GM19452 (cell line): ENCODE results near the gene PRX.
A peak's percentile ranks its signal among the peaks of the same experiment; 100 is the strongest.
"Not testable (repeated sequence)": the region's sequence is repeated elsewhere in the genome, so short reads cannot be mapped to it uniquely, and the experiment has no call there.

Experiments used
- ATAC-seq: cut with Tn5 transposase; IDR thresholded peaks from one replicate; pipeline ENCODE4 v1.9.1; 2021; ENCODE audit not compliant: unreplicated experiment

PRX gene

DNA sequence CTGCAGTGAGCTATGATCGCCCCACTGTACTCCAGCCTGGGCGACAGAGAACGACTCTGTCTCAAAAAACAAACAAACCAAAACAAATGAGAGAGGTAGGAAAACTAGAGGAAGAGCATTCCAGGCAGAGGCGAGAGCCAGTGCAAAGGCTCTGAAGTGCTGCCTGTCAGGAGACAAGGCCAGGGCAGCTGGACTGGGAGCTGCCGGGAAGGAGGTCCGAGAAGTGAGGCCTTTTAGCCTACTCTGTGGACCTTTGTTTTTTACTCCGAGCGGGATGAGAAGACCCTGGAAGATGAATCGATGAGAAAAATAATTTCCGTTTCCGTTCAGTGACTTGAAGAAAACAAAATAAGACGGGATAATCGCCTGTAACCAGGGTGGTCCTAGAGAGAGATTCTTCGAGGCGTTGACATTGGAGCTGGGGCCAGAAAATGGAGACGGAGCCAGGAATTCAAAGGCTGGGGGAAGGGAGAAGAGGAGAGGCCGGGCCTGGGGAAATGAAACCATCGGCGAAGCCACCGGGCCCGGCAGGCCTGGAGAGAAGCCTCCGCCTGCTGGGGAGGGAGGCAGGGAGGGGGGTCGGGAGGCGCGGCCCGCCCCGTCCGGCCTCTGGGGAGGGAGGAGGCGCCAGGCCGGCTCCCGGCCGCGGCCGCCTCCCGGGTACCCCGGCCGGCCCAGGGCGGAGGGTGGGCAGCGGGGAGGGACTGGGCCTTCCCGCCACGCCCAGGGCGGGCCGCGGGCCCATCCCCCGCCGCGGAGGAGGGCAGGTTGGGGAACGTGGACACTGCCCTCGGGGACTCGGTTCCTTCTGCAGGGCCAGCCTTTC is 20.4 kb upstream of the PRX start:
- ATAC-seq, result peak; percentile 56

DNA sequence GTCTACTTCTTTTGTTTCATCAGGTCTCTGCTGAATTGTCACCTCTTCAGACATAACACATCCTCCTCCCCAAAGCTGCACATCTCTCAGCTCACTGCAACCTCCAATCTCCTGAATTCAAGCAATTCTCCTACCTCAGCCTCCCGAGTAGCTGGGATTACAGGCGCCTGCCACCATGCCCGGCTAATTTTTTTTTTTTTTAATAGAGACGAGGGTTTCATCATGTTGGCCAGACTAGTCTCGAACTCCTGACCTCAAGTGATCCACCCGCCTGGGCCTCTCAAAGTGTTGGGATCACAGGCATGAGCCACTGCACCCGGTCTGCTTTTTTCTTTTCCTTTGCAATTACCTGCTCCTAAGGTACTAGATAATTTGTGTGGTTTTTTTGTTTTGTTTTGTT is 19.6 kb upstream of the PRX start:
- ATAC-seq, result not testable (repeated sequence)

DNA sequence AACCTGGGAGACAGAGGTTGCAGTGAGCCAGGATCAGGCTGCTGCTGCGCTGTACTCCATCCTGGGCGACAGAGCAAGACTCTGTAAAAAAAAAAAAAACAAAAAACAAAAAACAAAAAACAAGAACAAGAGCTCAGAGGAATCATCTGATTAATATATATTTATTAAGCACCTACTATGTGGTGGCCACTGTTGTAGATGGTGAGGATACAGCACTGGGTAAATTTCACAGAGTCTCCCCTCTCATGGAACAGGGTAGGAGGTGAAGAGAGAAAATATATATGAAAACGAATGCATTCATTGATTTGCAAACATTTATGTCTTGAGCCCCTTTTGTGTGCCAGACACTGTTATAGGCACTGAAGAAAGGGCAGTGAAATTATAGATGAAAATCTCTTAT is 18.5 kb upstream of the PRX start:
- no peak for ATAC-seq

DNA sequence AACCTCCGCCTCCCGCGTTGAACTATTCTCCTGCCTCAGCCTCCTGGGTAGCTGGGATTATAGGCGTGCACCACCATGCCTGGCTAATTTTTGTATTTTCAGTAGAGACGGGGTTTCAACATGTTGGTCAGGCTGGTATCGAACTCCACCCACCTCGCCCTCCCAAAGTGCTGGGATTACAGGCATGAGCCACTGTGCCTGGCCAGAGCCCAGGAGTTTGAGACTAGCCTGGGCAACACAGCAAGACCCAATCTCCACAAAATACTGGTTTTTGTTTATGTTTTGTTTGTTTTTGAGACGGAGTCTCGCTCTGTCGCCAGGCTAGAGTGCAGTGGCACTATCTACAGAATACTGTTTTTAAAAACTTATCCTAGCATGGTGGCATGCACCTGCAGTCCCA is 17.1 kb upstream of the PRX start:
- not testable (repeated sequence) for ATAC-seq

DNA sequence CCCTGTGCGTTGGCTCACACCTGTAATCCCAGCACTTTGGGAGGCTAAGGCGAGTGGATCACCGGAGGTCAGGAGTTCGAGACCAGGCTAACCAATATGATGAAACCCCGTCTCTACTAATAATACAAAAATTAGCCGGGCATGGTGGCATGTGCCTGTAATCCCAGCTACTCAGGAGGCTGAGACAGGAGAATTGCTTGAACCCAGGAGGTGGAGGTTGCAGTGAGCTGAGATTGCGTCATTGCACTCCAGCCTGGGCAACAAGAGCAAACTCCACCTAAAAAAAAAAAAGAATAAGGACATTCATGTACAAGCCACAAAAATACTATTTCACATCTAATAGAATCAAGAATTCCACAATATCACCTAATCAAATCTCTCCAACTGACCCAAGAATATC is 15.0 kb upstream of the PRX start:
- not testable (repeated sequence) for ATAC-seq

DNA sequence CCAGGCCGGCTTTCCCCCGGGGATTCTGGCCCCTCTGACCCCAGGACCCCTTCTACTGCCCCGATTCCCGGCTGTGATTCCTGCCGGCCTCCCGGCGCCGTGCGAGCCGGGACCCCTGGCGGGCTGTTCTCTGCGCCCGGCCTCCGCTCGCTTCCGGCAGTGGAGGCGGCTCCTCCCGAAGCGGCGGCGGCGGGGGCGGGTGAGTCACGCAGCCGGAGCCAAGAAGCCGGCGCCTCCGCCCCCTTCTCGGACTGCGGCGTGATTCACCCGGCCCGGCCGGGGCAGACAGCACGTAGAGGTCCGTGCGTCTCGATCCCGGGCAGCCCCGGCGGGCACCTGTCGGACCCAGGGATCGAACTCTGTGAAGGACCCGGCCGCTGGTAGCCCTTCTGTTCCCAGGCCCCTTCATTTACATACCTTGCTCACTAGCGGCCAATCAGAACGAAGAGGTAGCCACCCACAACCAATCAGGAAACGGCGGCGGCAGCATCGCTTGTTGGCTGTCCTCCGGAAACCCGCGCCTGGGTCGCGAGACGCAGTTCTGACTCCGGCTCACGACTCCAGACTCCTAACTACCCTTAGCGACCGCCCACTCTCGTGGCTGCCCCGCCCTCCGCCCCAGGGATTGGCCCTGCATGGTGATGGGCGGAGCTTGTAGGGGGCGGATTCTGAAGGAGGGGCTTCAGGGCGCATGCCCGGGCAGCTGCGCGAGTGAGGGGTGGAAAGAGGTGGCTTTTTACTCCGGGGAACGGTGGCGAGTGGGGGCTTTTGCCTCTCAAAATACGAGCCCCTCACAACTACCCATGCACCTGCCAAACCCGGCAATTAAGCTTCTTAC is 12.5 kb upstream of the PRX start, which contains the start of gene SERTAD1:
TSS of gene SERTAD1 (minus strand) at position 543 of the 838 bp plus-strand sequence. CDS start 2,446 bp downstream, outside the sequence.
- ATAC-seq, result peak; percentile 85

DNA sequence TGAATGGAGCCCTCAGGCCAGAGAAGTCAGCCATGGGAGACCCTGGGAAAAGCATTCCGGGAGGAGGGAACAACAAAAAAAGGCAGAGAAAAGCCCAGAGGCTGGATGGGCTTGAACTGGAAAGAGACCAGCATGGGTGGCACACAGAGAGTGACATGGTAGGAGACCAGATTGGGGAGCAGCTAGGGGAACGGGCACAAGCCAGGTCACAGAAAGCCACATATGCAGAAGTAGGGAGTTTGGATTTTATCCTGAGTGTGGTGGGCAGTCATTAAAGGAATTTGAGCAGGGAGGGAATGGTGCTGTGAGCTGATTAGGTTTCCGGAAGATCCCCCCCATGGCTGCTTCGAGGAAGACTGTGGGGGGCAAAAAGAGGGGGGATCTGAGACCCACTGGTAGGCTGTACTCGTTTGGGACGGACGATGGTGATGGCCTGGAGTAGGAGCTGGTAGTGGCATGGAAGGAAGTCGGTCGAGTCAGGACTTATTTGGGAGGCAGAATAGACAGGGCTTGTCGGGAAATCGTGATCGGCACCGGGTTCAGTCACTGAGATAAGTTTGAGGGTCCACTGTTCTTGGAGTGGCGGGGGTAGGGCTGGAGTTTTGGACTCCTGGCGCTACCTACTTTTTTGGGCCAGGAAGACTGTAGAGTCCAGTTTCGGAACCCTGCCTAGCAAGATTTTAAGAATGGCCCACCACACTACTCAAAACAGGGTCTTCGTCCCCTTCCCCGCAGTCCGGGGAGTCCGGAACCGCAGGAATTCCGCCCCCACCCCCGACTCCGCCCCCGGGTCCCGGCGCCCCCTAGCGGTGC is 11.7 kb upstream of the PRX start:
- no peak for ATAC-seq

DNA sequence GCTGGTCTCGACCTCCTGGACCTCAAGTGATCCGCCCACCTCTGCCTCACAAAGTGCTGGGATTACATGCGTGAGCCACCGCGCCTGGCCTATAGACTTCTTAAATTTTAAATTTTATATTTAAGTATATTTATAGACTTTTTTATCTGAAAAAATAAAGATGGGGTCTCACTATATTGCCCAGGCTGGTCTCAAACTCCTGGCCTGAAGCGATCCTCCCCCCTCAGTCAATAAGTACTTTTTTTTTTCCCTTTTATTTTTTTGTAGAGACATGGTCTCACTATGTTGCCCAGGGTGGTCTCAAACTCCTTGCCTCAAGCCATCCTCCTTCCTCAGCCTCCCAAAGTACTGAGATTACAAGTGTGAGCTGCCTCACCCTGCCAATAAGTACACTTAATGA is 10.8 kb upstream of the PRX start:
- ATAC-seq, result no peak

DNA sequence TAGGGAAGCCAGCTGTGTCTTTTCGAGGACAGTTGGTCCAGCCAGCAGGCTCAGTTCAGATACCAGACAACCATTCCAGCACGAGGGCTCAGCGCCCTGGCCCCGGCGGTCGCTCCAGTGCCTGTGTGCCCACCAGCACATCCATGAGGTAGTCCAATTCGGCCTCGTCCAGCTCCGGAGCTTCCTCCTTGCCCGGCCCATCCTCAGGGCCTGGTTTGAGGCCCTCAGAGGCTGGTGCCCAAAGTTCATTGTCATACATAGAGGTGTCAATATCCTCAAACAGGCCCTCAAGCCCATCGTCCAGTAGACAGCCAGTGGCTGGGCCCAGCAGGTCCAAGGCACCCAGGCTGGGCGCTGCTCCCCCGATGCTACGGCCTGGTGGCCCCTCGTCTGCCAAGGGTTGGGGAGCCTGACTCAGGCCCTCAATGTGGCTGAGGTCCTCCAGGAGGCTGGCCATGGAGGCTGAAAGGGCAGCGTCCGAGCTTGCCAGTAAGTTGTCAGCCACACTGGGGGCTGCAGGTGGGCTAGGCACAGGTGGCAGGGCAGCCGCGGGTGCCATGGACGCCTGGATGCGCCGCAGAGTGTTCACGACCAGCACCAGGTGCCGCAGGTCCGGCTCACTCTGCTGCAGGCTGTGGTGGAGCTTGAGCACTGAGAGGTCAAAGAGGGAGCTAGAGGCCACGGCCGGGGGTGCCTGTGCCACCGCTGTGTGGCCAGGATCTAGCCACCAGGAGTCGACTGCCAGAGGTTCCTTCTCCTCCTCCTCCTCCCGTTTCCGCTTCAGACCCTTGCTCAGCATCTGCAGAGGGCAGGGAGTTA is 9.8 kb upstream of the PRX start:
- ATAC-seq, result no peak

DNA sequence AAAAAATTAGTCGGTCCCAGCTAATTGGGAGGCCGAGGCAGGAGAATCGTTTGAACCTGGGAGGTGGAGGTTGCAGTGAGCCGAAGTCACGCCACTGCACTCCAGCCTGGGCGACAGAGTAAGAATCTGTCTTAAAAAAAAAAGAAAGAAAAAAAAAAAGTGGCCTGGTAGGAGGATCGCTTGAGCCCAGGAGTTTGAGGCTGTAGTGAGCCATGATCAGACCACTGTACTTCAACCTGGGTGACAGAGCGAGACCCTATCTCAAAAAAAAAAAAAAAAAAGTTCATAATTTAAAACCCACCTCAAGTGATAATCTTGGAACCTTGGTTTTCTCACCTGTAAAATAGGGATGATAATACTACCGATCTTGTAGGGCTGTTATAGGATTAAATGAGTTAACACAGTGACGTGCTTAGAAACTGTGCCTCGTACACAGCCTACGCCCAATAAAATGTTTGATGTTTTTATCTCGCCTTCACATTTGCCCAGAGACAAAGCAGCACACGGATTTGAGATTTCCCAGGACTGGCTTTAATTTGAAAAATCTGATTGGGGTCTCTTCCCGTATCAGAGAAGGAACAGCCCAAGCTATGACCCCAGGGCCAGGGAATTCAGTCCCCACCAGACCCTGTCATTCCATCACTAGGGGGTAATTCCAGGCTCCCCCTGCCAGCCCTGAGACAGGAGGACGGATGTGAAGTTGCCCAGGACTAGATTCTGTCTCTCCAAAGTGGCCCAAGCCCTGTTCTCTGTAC is 9.0 kb upstream of the PRX start:
- no peak for ATAC-seq

DNA sequence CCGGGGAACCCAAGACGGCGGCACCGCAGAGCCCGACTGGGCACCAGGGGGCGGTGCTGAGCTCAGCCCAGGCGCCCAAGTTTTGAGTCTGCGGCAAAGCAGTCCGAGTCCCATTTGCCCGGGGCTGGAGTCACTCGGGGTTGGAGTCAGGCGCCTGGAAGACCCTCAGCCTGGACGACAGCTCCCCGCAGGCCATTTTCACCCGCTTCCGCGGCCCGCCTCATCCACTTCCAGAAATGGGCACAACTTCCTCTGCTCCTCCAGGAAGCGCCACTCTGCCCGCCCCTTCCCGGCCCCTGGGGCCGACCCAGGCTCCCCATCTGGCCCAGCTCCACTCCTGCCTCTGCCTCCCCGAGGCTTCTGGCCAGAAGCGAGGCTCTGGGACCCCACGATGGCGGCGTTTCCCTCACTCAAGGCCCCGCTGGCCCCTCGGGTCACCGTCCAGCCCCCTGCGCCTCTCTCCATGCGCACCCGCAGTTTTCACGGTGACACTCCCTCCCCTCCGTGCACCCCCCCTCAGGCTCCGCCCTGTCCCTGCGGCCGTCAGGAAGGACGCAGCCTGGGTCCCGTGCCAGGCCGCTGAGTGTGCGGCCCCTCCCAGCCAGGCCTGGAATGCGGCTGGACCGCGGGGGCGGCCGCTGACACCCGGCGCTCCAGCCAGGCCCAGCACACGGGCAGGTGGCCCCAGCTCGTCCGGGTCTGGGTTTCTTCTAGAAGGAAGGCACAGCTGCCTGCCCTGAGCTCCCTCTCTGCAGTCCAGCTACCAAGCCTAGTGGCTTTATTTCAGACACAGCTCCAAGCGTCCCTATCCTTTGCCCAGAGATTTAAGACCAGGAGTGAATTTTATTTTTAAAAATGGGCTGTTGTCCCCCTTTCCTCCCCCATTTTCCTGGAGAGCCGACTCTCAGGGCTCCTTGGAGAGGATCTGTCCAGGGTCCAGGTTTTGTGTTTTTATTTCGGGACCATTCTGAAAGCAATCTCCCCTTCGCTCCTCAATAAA is 7.9 kb upstream of the PRX start:
- ATAC-seq, result no peak

DNA sequence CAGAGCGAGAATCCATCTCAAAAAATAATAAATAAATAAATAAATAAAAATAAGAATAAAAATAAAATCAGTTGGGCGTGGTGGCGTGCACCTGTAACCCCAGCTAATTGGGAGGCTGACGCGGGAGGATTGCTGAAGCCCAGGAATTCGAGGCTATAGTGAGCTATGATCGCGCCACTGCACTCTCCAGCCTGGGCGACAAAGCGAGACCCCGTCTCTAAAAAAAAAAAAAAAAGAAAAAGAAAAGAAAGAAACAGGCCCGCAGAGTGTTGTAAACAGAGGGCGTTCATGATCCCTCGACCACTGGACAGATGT is 7.2 kb upstream of the PRX start:
- no peak for ATAC-seq

DNA sequence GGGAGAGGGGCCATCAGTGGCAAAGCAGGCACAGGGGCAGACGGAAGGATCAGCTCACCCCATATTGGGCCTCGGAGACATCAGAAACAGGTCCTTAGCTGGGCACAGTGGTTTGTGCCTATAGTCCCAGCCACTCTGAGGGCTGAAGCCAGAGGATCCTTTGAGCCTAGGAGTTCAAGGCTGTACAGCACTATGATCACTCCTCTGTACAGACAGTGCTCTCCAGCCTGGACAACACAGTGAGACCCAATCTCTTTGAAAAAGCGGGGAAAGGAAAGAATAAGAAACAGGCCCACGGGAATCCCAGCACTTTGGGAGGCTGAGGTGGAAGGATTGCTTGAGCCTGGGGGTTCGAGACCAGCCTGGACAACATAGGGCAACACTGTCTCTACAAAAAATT is 6.6 kb upstream of the PRX start:
- ATAC-seq, result no peak

DNA sequence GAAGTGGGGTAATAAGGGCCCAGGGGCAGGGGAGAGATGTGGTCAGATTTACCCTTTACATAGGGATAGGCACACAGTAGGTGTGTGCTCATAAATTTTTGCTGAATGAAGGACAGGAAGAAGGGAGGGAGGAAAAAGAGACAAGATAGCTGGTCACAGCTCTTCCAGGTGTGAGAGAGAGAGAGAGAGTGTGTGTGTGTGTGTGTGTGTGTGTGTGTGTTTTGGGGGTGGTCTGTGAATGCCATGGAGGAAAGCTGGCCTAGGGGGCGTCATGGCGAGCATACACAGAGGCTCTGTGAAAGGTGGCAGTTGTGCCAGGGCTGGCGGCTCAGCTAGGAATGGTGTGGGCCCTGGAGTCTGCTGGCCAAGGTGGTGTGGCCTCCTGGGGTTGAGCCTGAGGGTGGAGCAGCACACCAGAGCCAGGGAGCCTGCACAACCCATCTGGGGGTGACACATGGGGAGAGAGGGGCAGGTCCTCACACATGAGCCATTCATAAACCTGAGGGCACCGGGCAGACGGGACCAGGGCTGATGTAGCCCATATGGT is 6.0 kb upstream of the PRX start:
- no peak for ATAC-seq

DNA sequence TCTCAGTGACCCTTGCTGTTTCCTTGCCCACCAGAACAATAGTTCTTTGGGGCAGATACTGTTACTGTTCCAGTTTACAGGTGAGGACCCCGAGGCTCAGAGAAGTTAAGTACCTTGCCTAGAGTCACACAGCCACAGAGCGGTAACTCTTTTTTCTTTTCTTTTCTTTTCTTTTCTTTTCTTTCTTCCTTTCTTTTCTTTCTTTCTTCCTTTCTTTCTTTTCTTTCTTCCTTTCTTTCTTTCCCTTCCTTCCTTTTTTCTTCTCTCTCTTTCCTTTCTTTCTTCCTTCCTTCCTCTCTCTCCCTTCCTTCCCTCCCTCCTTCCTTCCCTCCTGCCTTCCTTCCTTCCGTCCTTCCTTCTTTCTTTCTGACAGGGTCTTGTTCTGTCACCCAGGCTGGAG is 4.9 kb upstream of the PRX start:
- ATAC-seq, result no peak

DNA sequence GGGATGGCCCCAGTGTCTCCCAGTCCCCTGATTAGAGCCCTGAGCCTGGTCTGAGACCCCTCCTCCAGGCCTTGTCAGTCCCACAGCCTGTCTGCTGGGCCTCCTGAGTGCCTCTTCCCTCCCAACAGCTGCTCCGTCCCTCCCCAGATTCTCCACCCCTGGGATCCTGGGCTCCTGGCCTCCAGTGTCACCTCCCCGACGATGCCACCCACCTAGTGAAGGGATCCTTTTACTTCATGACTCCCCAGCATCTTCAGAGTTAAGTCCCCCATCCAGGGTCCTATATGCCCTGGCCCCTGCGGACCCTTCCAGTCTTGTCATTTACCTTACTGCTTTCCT is 4.4 kb upstream of the PRX start:
- no peak for ATAC-seq

DNA sequence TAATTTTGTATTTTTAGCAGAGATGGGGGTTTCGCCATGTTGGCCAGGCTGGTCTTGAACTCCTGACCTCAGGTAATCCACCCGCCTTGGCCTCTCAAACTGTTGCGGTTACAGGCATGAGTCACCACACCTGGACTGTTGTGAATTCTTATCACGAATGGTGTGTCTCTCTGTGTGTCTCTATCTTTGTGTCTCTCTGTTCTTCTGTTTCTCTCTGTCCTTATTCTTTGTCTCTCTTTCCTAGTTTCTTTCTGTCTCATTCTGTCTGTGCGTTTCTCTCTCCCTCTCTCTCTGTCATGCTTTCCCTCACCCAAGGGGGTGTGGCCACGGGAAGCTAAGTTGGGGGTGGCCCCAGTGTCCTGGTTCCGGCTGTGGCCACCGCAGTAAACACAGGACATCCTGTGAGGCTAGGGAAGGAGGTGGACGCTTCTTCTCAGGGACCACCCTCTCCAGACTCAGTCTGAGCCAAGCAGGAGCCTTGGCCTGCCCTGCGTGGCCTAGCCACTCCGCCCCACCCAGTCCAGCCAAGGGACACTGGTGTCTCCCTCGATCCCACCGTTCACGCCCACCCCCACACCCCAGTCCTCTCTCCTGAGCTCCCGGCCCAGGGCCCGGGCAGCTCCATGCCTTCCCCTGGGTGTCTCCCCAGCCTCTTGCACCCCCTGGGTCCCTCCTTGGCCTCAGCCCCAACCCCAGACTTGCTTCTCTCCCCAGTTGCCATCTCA is 3.9 kb upstream of the PRX start:
- no peak for ATAC-seq

DNA sequence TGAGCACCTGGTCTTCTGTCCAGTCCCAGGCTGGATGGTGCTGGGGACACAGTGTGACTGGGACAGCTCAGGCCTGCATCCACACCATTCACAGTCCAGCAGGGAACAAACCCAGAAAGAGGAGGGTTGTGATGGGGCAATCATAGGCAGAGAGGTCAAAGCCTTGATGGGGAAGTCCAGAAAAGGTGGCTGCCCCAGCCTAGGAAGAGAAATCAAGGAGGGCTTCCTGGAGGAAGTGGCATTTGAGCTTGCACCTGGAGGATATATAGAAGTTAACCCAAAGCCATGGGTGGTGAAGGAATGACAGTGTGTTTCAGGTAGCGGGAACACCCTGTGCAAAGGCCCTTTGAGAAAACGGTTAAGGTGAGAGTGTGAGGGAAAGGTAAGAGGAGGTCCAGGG is 2.6 kb upstream of the PRX start:
- no peak for ATAC-seq
